CD14-positive monocyte (primary cell): ENCODE data around the gene MPRIP. TPM values are rescaled to one million over a fixed set of nuclear protein-coding genes. Genes with fewer than 3 reads are reported as not detected.
A peak's percentile ranks its signal among the peaks of the same experiment; 100 is the strongest.

Source experiments
- DNase-seq, 3 donors: peaks; one replicate each; pipeline ENCODE4 v3.0.0-alpha.2; 2011 to 2022
- H2AFZ ChIP-seq: 2 replicates; pipeline ENCODE4 v1.6.0; 2012; ENCODE audit warnings: mild to moderate bottlenecking, low read depth, low read length, inconsistent platforms; ENCODE audit not compliant: insufficient read depth, poor library complexity, severe bottlenecking
- H3K27ac ChIP-seq, 2 donors: 1 replicate in 1 of 2; 2 replicates in 1 of 2; pipeline ENCODE4 v1.5.1; 2012 to 2013; ENCODE audit warnings: low read length in 2 of 2, control low read depth in 1 of 2, inconsistent platforms in 1 of 2, low read depth in 1 of 2, mild to moderate bottlenecking in 1 of 2
- H3K27me3 ChIP-seq, 2 donors: one replicate each; pipeline versions ENCODE4 v1.6.0 to v1.6.1; 2011 to 2013; ENCODE audit warnings: low read length in 2 of 2; ENCODE audit not compliant: control insufficient read depth in 2 of 2, insufficient read depth in 2 of 2
- H3K36me3 ChIP-seq, 2 donors: replicated peaks in 1 of 2; 1 replicate in 1 of 2; 2 replicates in 1 of 2; pipeline versions ENCODE4 v1.5.1 to v1.6.1; 2012 to 2013; ENCODE audit warnings: low read length in 2 of 2, control low read depth in 1 of 2, inconsistent platforms in 1 of 2, mild to moderate bottlenecking in 1 of 2; ENCODE audit not compliant: insufficient read depth in 2 of 2, control insufficient read depth in 1 of 2
- H3K4me1 ChIP-seq, 2 donors: 1 replicate in 1 of 2; 2 replicates in 1 of 2; pipeline versions ENCODE4 v1.5.1 to v1.6.1; 2012 to 2013; ENCODE audit warnings: low read length in 2 of 2, control low read depth in 1 of 2, inconsistent platforms in 1 of 2, mild to moderate bottlenecking in 1 of 2, moderate library complexity in 1 of 2; ENCODE audit not compliant: insufficient read depth in 2 of 2, control insufficient read depth in 1 of 2
- H3K4me2 ChIP-seq: replicated peaks from 2 replicates; pipeline ENCODE3; 2012; ENCODE audit warnings: low read length, moderate library complexity, mild to moderate bottlenecking; ENCODE audit not compliant: poor library complexity, severe bottlenecking; ENCODE audit errors: extremely low read depth
- H3K4me3 ChIP-seq, 3 experiments: fragments of 200-600 bp in 1 of 3; sonication (generic) in 1 of 3; replicated peaks in 1 of 3; 1 replicate in 2 of 3; 2 replicates in 1 of 3; pipeline ENCODE4 v1.5.1; 2011 to 2013; ENCODE audit warnings: low read length in 3 of 3, mild to moderate bottlenecking in 3 of 3, control low read depth in 2 of 3, low read depth in 2 of 3, inconsistent platforms in 1 of 3, moderate library complexity in 1 of 3
- H3K79me2 ChIP-seq: 2 replicates; pipeline ENCODE4 v1.6.0; 2012; ENCODE audit warnings: mild to moderate bottlenecking, control low read depth, inconsistent platforms, low read length, moderate library complexity; ENCODE audit not compliant: insufficient read depth
- H3K9ac ChIP-seq: 2 replicates; pipeline ENCODE4 v1.6.0; 2017; ENCODE audit warnings: low read length, mild to moderate bottlenecking; ENCODE audit not compliant: insufficient read depth, poor library complexity, severe bottlenecking
- H3K9me3 ChIP-seq, 2 donors: replicated peaks in 1 of 2; 1 replicate in 1 of 2; 2 replicates in 1 of 2; pipeline versions ENCODE4 v1.5.1 to v1.6.1; 2012 to 2013; ENCODE audit warnings: low read length in 2 of 2, control low read depth in 1 of 2; ENCODE audit not compliant: control insufficient read depth in 1 of 2, insufficient read depth in 1 of 2
- H4K20me1 ChIP-seq: 2 replicates; pipeline ENCODE4 v1.6.0; 2012; ENCODE audit warnings: mild to moderate bottlenecking, low read length, control low read depth, moderate library complexity; ENCODE audit not compliant: insufficient read depth
- H3K27ac Mint-ChIP-seq, 7 donors: one replicate each; pipeline ENCODE4 v1.8.0; 2020; ENCODE audit warnings: mild to moderate bottlenecking in 7 of 7, mixed read lengths in 7 of 7, moderate library complexity in 6 of 7, inconsistent platforms in 2 of 7
- H3K27me3 Mint-ChIP-seq, 3 donors: one replicate each; pipeline ENCODE4 v1.8.0; 2021 to 2022; ENCODE audit warnings: low read depth in 3 of 3, mild to moderate bottlenecking in 3 of 3, mixed read lengths in 3 of 3, moderate library complexity in 3 of 3, inconsistent platforms in 1 of 3
- H3K36me3 Mint-ChIP-seq, 2 donors: one replicate each; pipeline ENCODE4 v1.8.0; 2020; ENCODE audit warnings: mixed read lengths in 2 of 2, inconsistent platforms in 1 of 2, mild to moderate bottlenecking in 1 of 2
- H3K4me1 Mint-ChIP-seq: one replicate; pipeline ENCODE4 v1.8.0; 2020; ENCODE audit warnings: mild to moderate bottlenecking, mixed read lengths
- H3K4me3 Mint-ChIP-seq, 2 donors: one replicate each; pipeline ENCODE4 v1.8.0; 2020; ENCODE audit warnings: mild to moderate bottlenecking in 2 of 2, mixed read lengths in 2 of 2, moderate library complexity in 1 of 2
- H3K9me3 Mint-ChIP-seq, 7 donors: one replicate each; pipeline ENCODE4 v1.8.0; 2020 to 2022; ENCODE audit warnings: mixed read lengths in 7 of 7, mild to moderate bottlenecking in 6 of 7, moderate library complexity in 6 of 7, inconsistent platforms in 2 of 7
- CTCF ChIP-seq: fragments of 200-600 bp; IDR thresholded peaks from one replicate; pipeline ENCODE4 v1.8.0; 2022; ENCODE audit warnings: antibody characterized with exemption, mild to moderate bottlenecking
- WGBS: methylation state at CpG from one replicate; pipeline ENCODE4 v1.1.5; 2013; ENCODE audit warnings: missing lambda C conversion rate; ENCODE audit not compliant: insufficient coverage; 5-methylcytosine and 5-hydroxymethylcytosine counted together
- intact Hi-C, 2 donors: fragments of 100-400 bp; cut with micrococcal nuclease; formaldehyde crosslinking; loops; one replicate each; pipeline versions ENCODE4 v1.15.0 to v1.15.1; 2023
- polyA plus RNA-seq, 3 donors: library from polyadenylated mRNA; depleted of rRNA in 1 of 3; unstranded in 2 of 3; stranded (reverse) in 1 of 3; fragments of 300-500 nt in 2 of 3; fragments of >200 nt in 1 of 3; fragmentation: Illumina TruSeq in 2 of 3; gene quantifications; 1 replicate in 2 of 3; 2 replicates in 1 of 3; pipeline ENCODE4 v1.2.3, GENCODE V29; 2012 to 2021

Gene MPRIP
- polyA plus RNA-seq, 3 donors, result 2.0 to 48.7 (median 2.5) TPM

- Histone ChIP-seq H3K27me3 (no peaks in the 10 kb centered on the region), H3K9ac (no peak overlapping the region), H3K9me3 (no peaks in the 10 kb centered on the region), H3K4me1 (peaks cover 10 to 12% of the 10 kb centered on the region in 2 donors), H3K36me3 (peaks cover 0 to 9% of the 10 kb centered on the region in 2 donors), H3K4me2 (no peak overlapping the region), H3K79me2 (no peaks in the 10 kb centered on the region), H2AFZ (no peak overlapping the region), H3K4me3 (no peak overlapping the region), H3K27ac (no peak overlapping the region), H4K20me1 (peaks cover 71% of the 10 kb centered on the region)
- TF ChIP-seq CTCF, result no peak
- Mint-ChIP-seq H3K4me1 (peaks cover 24% of the 10 kb centered on the region), H3K36me3 (peaks cover 10 to 17% of the 10 kb centered on the region in 2 donors), H3K27me3 (peaks cover 0 to 3% (median 0%) of the 10 kb centered on the region in 3 donors), H3K9me3 (no peaks in the 10 kb centered on the region), H3K27ac (no peak overlapping the region), H3K4me3 (no peak overlapping the region)
- no peak for DNase-seq
- WGBS, result 81% methylated on average over 3 of the region's 8 CpGs
- intact Hi-C loops, result no loop called here
These were observed 66.3 kb downstream of the MPRIP start for GRCh38 chr17:17108451-17109049.

- no peak for TF ChIP-seq CTCF
- Mint-ChIP-seq H3K36me3 (peaks cover 7 to 16% of the 10 kb centered on the region in 2 donors), H3K4me3 (no peak overlapping the region), H3K27me3 (peaks cover 0 to 6% (median 0%) of the 10 kb centered on the region in 3 donors), H3K9me3 (no peaks in the 10 kb centered on the region), H3K27ac (peak overlapping the region in 1 of 7 donors; percentile 32), H3K4me1 (peaks cover 24% of the 10 kb centered on the region)
- intact Hi-C loops, result no loop called here
- Histone ChIP-seq H3K4me1 (peaks cover 10 to 12% of the 10 kb centered on the region in 2 donors), H3K79me2 (peaks cover 5% of the 10 kb centered on the region), H3K4me3 (no peak overlapping the region), H3K9ac (no peak overlapping the region), H3K9me3 (no peaks in the 10 kb centered on the region), H2AFZ (no peak overlapping the region), H4K20me1 (peaks cover 72% of the 10 kb centered on the region), H3K27me3 (no peaks in the 10 kb centered on the region), H3K4me2 (no peak overlapping the region), H3K27ac (no peak overlapping the region), H3K36me3 (peaks cover 0 to 9% of the 10 kb centered on the region in 2 donors)
- DNase-seq, result no peak
- WGBS, result 83% methylated on average over 3 of the region's 4 CpGs
These were observed 67.0 kb downstream of the MPRIP start for GRCh38 chr17:17109256-17109655.
